ENCODE measurements around the gene AP3S1. TPM values are rescaled to one million over a fixed set of nuclear protein-coding genes. Genes with fewer than 3 reads are reported as not detected.

AP3S1 gene
- total RNA-seq, 4 donors from 2014 or later, result 31.8 to 87.2 (median 60.8) TPM

GRCh38 chr5:115962239-115962564 lies 120.5 kb downstream of the AP3S1 start, which contains the start of gene LVRN:
LVRN (plus strand) TSS chr5:115962475; CDS start chr5:115962618, 143 bp downstream.
- TF ChIP-seq POLR2A (IDR thresholded peaks at IDR 0.05) (no peak), CTCF (IDR thresholded peaks at IDR 0.05) (no peak)
- H3K36me3 ChIP-seq, result no peaks in the 10 kb centered on the region
- H3K4me1 ChIP-seq, result no peaks in the 10 kb centered on the region
- peak within 1 kb of the TSS; percentile 14 to 28 for H3K4me3 ChIP-seq
- no peaks in the 10 kb centered on the region for H3K9me3 ChIP-seq
- no peak for DNase-seq
- intact Hi-C loops (cut with DNase I; ENCODE audit: low total_unique reads), result no loop called here
- peaks cover 0 to 50% of the 10 kb centered on the region in 2 donors for H3K27me3 ChIP-seq
- H3K27ac ChIP-seq, result no peak within 1 kb of the TSS

GRCh38 chr5:115962565-115963402 lies 121.0 kb downstream of the AP3S1 start:
- TF ChIP-seq POLR2A (IDR thresholded peaks at IDR 0.05) (no peak), CTCF (IDR thresholded peaks at IDR 0.05) (no peak)
- H3K27ac ChIP-seq, result no peak overlapping the region
- peaks cover 0 to 44% of the 10 kb centered on the region in 2 donors for H3K27me3 ChIP-seq

GRCh38 chr5:115963566-115963965 lies 121.8 kb downstream of the AP3S1 start:
- intact Hi-C loops (cut with DNase I; ENCODE audit: low total_unique reads), result no loop called here
- Histone ChIP-seq H3K36me3 (no peaks in the 10 kb centered on the region), H3K4me1 (no peaks in the 10 kb centered on the region), H3K9me3 (no peaks in the 10 kb centered on the region), H3K4me3 (no peak overlapping the region), H3K27ac (no peak overlapping the region), H3K27me3 (peaks cover 0 to 38% of the 10 kb centered on the region in 2 donors)
- no peak for DNase-seq
- TF ChIP-seq POLR2A (IDR thresholded peaks at IDR 0.05), result no peak
- no peak for TF ChIP-seq CTCF (IDR thresholded peaks at IDR 0.05)

More at GRCh38 chr5:115962565-115963402, 121.0 kb downstream of the AP3S1 start:
- no peaks in the 10 kb centered on the region for H3K36me3 ChIP-seq
- DNase-seq, result no peak
- intact Hi-C loops (cut with DNase I; ENCODE audit: low total_unique reads), result no loop called here
- peak overlapping the region; percentile 14 to 28 for H3K4me3 ChIP-seq
- H3K4me1 ChIP-seq, result no peaks in the 10 kb centered on the region
- H3K9me3 ChIP-seq, result no peaks in the 10 kb centered on the region

Other genes with a start within 250 kb of the AP3S1 start
- gene TICAM2, start 239.5 kb upstream of the AP3S1 start, total RNA-seq, result 10 to 100 TPM in 2 of 4 donors, 1 to 10 TPM in 1, not detected in 1; 5.4 to 14.0 (median 13.5) TPM
- 100 to 1,000 TPM in 1 of 4 donors, 10 to 100 TPM in 3; 33.0 to 155 (median 80.2) TPM for gene TMED7, start 215.9 kb upstream of the AP3S1 start, total RNA-seq
- 10 to 100 TPM in 2 of 4 donors, 1 to 10 TPM in 2; 1.2 to 33.9 (median 8.5) TPM for gene CDO1, start 25.3 kb upstream of the AP3S1 start, total RNA-seq
- gene ATG12, start 370 bp upstream of the AP3S1 start, total RNA-seq, result 100 to 1,000 TPM in 1 of 4 donors, 10 to 100 TPM in 3; 27.4 to 118 (median 63.7) TPM
- gene LVRN, start 120.5 kb downstream of the AP3S1 start, total RNA-seq, result 1 to 10 TPM in 1 of 4 donors, not detected in 3; 1.7 TPM
- gene ARL14EPL, start 190.5 kb downstream of the AP3S1 start, total RNA-seq, result not detected
- 10 to 100 TPM; 37.3 to 82.6 (median 67.3) TPM for gene COMMD10, start 243.1 kb downstream of the AP3S1 start, total RNA-seq

All from uterus (tissue), 4 donors.